ENCODE data around the gene ANKRD29.
"Not testable (repeated sequence)": the region's sequence is repeated elsewhere in the genome, so short reads cannot be mapped to it uniquely, and the experiment has no call there.

ANKRD29 gene

DNA sequence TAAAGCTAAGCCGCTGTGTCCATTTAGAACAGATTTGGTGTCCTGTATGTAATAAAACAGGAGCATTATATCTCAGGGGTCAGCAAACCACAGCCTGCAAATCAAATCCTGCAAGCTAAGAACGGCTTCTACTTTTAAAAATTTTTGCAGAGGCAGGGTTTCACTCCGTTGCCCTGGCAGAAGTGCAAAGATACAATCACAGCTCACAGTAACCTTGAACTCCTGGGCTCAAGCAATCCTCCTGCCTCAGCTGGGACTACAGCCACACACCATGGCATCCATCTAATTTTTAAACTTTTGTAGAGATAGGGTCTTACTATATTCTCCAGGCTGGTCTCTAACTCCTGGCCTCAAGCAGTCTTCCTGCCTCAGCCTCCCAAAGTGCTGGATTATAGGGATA, 47.8 kb downstream of the ANKRD29 start:
- no peak for DNase-seq
- ATAC-seq, result no peak

DNA sequence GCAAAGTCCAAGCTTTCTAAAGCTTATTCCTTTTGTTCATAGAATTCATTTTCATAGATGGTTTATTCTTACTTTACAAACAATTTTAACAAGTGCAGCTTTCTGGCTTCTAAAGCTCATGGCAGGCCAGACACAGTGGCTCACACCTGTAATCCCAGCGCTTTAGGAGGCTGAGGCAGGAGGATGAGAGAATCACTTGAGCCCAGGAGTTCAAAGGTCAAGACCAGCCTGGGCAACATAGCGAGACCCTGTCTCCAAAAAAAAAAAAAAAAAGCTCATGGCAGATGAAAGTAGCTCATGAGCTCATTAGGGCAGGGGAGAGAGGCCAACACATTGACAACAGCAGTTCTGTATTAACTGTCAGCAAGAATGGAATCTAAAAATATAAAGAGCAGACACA, 48.3 kb downstream of the ANKRD29 start:
- no peak for DNase-seq
- ATAC-seq, result no peak

DNA sequence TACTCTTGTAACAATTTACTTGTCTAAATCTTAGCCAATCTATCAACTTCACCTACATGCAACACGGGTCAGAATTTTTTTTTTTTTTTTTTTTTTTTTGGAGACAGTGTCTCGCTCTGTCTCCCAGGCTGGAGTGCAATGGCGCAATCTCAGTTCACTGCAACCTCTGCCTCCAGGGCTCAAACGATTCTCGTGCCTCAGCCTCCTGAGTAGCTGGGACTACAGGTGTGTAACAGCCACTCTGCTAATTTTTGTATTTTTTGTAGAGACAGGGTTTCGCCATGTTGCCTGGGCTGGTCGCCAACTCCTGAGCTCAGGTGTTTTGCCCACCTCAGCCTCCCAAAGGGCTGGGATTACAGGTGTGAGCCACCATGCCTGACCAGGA, 49.6 kb downstream of the ANKRD29 start:
- ATAC-seq, DNase-seq: not testable (repeated sequence)

DNA sequence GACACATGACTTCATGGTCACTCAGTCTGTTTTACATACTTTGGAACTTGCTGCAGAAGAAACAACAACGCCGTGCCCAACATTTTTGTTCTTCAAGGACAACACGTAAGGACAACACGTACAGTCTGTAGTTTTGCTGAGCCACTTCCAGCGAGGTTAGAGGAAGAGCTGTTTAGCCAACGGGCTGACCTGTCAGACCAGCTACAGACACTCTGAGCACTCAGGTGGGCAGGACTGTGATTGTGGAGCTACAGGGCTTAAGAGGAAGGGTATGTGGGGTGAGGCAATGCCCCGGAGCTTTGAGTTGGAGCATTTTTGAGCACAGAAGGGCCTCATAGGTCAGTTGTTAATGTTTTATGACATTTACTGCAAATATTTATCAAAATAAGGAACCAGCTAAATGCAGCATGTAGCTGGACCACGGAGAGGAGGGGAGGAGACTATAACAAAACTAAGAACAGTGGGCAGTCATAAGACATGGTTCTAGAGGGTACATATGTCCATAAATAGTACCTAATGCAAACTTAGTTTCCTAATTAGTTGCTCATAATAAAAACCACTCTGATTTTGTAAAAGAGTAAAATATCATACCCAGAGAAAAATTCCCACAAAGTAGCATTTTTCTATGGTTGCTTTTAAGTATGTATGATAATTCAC, 50.1 kb downstream of the ANKRD29 start:
- ATAC-seq (no peak), DNase-seq (no peak)

DNA sequence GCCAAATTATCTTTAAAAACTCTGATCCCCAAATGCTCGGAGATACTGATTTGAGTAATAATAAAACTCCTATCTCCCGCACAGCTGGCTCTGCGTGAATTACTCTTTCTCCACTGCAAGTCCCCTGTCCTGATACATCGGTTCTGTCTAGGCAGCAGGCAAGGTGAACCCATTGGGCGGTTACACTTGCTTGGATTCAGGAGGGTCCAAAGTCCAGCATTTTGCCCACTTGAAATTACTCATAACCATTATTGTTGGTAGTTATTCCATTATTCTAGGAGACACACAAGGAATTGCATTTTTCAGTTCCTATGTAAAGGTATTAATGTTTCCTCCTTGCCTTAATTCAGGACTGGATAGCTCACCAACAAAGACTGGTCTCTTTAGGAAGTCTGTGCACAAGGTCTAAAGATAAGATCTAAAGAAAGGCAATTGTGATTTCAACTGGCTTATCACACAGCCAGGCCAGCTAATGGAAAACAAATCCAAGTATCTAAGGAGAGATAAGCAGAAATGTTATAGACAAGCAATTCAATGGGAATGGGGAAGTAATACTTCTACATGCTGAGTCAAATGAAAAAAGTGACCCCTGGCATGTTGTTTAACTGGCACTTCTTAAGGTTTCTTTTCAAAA, 53.2 kb downstream of the ANKRD29 start:
- DNase-seq (no peak), ATAC-seq (no peak)

DNA sequence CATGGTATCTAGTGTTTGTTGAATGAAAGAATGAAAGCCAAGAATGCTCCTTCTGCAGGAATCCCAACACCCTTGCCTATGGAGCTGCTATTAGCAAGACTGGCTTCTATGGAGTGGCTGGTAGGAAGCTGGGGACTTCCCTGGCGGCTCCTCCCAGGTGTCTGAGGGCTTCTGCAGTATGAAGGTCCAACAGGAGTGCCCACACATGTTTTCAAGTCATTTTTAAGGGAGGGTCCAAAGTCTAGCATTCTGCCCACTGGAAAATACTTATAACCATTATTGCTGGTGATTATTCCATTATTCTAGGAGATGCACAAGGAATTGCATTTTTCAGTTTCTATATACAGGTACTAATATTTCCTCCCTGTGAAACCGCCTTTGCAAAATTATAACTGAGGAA, 54.5 kb downstream of the ANKRD29 start:
- no peak for ATAC-seq
- DNase-seq, result no peak

DNA sequence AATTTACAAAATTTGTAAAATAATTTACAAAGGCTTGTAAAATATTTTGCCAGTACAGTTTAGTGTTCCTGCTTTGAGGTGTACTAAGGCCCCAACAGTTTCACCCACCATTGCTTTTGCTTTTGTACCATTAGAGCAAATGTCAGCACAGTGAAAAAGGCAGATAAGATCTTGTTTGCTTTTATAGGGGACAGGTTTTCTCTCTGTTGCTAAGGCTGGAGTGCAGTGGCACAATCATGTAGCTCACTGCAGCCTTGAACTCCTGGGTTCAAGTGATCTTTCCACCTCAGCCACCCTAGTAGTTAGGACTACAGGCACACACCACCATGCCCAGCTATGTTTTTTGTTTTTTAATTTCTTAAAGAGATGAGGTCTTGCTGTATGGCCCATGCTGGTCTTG, 56.8 kb downstream of the ANKRD29 start:
- ATAC-seq (no peak), DNase-seq (no peak)

DNA sequence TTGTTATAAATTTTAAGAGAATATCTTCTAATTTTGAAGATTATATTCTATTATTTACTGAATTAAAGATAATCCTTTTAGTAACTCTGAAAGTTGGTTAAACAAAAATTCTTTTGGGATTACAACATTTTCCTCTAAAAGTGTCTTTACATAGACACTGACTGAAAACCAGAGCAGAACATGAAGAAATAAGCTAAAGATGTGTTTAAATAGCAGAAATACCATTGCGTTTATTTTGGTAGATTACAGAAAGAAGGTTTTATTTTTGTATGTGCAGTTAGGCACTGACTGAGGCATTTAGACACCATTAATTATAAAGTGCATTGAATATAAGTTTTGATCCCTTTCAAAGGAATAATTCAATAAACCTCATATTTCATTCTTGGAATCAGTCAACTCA, 62.9 kb downstream of the ANKRD29 start:
- no peak for ATAC-seq
- no peak for DNase-seq

DNA sequence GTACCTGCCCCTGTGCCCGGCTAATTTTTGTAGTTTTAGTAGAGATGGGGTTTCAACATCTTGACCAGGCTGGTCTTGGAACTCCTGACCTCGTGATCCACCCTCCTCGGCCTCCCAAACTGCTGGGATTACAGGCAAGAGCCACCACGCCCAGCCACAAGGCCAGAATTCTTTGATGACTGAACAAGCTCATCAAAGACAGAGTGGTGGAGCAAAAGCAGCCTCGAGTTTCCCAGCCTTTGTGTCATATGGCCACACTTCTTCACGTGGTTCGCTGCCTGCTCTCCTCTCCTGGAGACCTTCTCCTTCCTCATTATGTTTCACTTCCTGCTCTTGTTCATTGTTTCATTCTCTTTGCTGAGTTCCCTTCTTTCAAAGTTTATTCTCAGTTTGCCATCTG, 66.5 kb downstream of the ANKRD29 start:
- no peak for ATAC-seq

DNA sequence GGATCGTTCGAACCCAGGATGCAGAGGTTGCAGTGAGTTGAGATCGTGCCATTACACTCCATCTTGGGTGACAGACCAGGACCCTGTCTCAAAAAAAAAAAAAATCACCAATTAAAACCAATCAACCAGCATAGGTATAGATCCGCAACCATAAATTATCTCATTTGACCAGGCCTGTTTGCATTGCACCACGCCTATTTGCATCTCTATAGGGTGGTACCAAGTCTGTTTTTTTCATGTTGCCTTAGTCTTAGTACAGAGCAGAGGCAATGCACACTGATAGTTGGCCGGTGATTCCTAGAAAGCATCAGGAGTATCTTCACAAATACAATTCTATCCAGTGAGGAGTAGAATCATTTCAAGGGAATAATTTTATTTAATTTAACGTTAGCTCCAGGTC, 67.1 kb downstream of the ANKRD29 start:
- no peak for ATAC-seq
- no peak for DNase-seq

More for the DNA sequence above, 66.5 kb downstream of the ANKRD29 start:
- DNase-seq, result no peak

DNA sequence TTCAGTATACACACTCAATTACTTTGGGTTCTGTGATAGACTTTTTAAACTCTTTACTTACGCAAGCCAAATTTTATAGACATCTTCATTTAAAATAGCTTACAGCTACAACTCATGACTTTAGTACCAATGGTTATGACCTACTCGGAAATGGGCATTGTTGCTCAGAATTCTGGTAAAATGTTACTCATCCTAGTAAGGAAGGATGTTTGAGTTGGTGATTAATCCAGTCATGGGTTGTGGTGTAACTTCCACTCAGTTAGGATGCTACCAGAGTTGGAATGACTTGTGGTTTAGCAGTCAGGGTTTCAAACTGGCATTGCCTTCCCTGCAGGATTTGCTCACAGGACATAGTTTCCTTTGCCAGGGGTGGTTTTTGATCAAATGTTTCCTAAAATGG, 69.0 kb downstream of the ANKRD29 start:
- ATAC-seq (peak; percentile 28), DNase-seq (no peak)

DNA sequence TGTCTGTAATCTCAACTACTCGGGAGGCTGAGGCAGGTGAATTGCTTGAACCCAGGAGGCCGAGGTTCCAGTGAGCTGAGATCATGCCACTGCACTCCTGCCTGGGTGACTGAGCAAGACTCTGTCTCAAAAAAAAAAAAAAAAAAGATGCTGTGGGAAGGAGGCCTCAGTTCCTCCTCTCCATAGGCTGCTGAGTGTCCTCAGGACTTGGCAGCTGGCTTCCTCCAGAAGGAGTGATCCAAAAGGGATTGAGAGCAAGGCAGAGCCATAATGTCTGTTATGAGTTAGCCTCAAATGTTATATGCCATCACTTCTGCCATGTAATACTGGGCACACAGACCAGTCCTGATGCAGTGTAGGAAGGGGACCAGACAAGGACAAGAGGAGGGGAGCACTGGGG, 69.8 kb downstream of the ANKRD29 start:
- no peak for DNase-seq
- no peak for ATAC-seq

DNA sequence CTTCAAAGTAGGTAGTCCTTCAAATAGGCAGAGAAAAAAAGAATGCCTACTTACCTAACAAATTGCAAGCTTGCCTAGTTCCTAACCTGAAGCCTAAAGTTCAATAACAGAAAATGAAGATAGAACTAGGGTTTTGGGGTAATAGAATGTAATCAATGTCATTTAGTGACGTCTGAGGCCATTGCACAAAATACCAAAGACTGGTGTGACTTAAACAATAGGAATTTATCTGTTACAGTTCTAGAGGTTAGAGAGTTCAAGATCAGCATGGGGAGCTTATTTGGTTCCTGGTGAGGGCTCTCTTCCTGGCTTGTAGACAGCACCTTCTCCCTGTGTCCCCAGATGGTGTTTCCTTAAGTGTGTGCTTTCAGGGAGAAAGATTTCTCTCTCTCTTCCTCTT, 71.7 kb downstream of the ANKRD29 start:
- ATAC-seq (no peak), DNase-seq (no peak)

DNA sequence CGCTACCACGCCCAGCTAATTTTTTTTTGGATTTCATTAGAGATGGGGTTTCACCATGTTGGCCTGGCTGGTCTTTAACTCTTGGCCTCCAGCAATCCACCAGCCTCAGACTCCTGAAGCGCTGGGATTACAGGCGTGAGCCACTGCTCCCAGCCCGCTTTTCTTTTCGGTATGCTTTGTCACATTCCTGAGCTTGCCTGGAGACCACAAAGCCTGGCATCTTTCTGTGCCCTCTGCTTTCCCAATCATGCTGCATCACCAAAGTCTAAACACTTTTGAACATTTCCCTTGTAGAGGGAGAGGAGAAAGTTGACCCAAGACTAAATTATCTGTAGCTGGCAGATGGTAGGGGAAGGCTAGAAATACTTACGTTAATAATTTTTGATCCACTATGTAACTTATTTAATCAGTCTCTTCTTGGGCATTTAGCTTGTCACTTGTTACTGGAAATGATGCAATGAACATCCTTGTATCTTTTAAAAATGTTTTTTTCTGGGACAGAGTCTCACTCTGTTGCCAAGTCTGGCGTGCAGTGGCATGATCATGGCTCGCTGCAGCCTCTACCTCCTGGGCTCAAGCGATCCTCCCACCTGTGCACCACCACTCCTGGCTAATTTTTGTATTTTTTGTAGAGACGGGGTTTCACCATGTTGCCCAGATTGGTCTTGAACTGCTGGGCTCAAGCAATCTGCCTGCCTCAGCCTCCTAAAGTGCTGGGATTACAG, 73.7 kb downstream of the ANKRD29 start:
- ATAC-seq (no peak), DNase-seq (no peak)

DNA sequence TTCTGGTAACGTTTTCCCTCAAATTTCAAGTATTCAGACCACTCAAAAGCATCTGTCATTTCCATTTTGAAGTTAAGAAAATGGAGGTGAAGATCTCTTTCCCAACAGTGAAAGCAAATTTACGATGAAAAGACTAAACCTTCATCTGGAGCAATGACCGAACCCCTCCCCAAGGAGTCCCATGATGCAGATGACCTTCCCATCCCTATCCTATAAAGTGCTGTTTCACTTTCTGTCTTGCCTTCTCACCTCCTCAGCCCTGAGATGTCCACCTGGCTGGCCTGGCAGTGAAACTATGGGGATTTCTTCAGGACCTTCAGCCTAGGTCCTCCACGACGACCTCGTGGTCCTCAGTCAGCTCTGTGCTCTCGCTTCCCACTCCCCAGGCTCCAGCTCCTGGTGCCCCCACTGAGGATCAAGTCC, 75.5 kb downstream of the ANKRD29 start:
- DNase-seq (no peak), ATAC-seq (no peak)

DNA sequence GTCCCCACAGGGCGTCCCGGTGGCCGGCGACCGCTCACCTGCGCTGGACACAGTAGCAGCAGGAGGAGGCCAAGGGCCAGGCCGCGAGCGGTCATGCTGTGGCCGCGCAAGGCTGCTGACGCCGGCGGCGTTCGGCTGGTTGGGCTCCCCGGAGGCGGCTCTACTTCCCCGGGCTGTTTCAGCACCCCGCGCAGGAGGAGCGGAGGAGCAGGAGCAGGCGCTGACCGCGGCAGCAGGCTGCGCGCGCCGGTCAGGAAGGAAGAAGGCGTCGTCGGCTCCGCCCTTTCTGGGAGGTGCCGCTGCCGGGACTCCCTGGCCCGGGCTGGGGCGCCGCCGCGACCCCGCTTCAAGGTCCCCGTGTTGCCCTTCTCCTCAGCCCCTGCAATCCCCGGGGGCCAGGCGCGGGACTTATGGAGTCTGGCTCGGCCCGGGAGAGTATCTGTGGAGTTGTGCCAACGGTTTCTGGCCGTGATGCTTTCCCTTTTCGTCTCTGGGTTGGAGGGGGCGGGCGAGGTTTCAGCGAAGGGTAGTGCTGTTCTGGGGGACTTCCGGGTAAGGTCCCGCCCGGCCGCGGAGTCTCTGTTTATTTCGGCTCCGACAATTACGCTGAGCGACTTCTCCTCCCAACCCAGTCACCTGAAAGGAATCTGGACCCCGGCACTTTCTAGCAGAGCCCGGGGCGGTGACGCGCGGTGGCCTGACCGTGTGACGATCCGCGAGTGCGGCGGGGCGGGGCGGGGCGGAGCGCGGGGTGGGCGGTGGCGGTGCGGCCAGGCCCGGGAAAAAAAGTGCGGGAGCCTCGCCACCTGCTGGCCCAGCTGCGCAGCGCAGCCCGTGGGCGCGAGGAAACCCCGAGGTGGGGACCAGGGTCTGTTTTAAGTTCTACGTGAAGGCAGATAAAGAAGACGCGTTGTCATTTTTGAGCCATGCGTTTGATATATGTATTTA, 76.2 kb downstream of the ANKRD29 start, which contains the start of gene NPC1:
NPC1 (minus strand) TSS at position 258 of the 948 bp plus-strand sequence; CDS start at position 95, 163 bp downstream.
- peak; percentile 93 for ATAC-seq
- peak; percentile 93 for DNase-seq

DNA sequence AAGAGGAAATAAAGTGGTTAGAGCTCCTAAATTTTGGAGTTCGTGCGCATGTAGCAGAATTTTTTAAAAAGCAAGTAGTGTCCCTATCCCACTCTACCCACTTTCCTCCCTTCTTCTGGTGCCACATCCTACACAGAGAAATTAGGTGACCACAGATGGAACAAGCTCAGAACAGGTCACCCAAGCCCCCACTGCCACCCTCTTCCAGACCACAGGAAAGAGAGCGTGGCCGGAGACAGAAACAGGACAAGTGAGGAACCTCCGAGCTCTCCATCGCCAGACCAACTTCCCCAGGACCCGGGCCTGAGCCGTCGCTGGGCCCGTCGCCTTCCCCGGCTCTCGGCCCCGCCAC, 76.8 kb downstream of the ANKRD29 start:
- no peak for ATAC-seq
- DNase-seq, result no peak

DNA sequence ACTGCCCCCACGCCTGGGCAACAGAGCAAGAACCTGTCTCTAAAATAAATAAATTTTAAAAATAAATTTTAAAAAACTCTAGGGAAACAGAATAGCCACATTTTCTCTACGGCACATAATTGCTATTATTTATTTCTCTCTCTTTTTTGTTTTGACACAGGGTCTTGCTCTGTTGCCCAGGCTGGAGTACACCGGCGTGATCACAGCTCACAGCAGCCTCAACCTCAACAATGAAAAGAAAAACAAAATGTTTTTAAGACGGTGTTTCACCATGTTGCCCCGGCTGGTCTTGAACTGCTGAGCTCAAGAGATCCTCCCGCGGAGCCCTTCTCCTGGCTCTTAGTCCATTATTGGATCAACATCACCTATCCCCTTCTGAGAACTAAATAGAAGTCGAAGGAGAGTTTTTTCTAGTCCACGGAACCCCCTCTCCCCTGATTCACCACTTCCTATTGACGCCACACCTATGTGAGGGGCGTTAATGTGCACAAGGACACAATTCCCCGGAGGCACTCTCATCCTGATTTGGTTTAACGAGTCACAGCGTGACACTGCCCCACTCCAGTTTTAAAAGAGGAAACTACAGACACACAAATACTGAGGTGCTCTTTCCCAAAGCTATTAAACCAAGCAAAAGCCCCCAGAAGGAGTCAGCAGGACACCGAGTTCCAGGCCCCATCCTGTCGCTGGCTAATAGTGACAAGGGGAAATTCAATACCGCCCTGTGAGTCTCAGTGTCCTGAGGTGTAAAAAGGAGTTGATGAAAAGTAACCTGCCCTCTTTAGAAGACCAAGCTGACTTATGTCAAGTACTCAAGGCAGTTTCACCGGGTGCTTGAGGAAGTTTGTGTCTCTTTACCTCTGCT, 77.5 kb downstream of the ANKRD29 start:
- DNase-seq (peak; percentile 30), ATAC-seq (no peak)

DNA sequence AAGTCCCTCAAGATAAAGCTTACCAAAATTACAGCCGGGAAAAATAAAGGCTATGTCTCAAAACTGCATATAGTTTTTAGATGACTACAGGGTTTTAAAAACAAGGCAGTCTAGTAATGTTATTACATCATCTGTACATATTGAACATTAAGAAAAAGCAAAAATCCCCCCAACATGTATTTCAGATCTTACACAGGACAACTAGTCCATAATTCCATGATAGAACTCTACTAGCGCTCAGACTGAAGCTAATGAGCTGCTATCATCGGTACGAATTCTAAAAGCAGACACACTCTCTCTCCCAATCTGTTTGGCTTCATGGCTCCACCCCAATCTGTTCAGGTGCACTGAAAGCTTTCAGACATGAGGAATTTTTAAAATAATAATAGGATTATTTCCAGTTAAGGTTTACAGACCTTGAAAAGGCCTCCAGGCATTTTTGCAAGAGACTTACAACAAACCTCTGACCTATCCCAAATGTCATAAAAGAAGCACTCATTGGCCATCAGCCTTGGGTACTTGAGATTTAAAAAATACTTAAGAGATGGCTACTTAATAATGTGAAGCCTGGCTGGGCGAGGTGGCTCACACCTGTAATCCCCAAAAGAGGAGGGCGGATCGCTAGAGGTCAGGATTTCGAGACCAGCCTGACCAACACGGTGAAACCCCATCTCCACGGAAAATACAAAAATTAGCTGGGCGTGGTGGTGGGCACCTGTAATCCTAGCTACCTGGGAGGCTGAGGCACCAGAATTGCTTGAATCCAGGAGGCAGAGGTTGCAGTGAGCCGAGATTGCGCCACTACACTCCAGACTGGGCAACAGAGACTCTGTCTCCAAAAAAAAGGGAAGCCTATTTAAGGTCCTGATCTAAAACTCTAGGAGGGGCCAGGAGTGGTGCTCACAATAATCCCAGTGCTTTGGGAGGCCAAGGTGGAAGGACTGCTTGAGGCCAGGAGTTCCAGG, 78.4 kb downstream of the ANKRD29 start:
- DNase-seq, result no peak
- ATAC-seq, result no peak

Measured in stimulated activated naive CD8-positive, alpha-beta T cell treated with anti-CD3 and anti-CD28 coated beads, Interleukin-15, Interleukin-2, amounts not matched to agents 100 U/mL and 50 U/mL, for 24 hours (primary cell).